ENCODE measurements around the gene BEX2. TPM values are rescaled to one million over a fixed set of nuclear protein-coding genes. Genes with fewer than 3 reads are reported as not detected.

Gene BEX2
- total RNA-seq = 1.3 and 1.5 TPM in 2 replicates

GRCh38 chrX:103310555-103311398 lies at the start of gene BEX2:
Gene BEX2, minus strand, starts transcription at chrX:103310990. Its CDS starts 1,014 bp downstream, at chrX:103309976.

GRCh38 chrX:103356130-103356798 lies 45.5 kb upstream of the BEX2 start, which contains the start of gene TCEAL9:
Gene TCEAL9, plus strand, starts transcription at chrX:103356506. Its CDS starts 1,179 bp downstream, at chrX:103357685.

GRCh38 chrX:103329991-103330390 lies 19.2 kb upstream of the BEX2 start, which contains the start of gene TCEAL7:
Gene TCEAL7, plus strand, starts transcription at chrX:103330239. Its CDS starts 1,165 bp downstream, at chrX:103331404.

GRCh38 chrX:103276581-103277002 lies 34.2 kb downstream of the BEX2 start, which contains the start of gene TCEAL5:
Gene TCEAL5, minus strand, starts transcription at chrX:103276750. Its CDS starts 2,187 bp downstream, at chrX:103274563.

Other genes with a start within 250 kb of the BEX2 start
- 0.32 TPM in 1 of 2 replicates, not detected in the other for gene BEX1, start 246.8 kb downstream of the BEX2 start, total RNA-seq
- gene NXF3, start 217.8 kb downstream of the BEX2 start, total RNA-seq = not detected in 2 replicates
- 10.4 and 21.0 TPM in 2 replicates for gene BEX4, start 95.9 kb downstream of the BEX2 start, total RNA-seq
- gene TCEAL8, start 55.8 kb downstream of the BEX2 start, total RNA-seq = 58.8 and 63.6 TPM in 2 replicates
- gene TCEAL5, start 34.2 kb downstream of the BEX2 start, total RNA-seq = not detected in 2 replicates
- 0.88 and 2.8 TPM in 2 replicates for gene TCEAL7, start 19.2 kb upstream of the BEX2 start, total RNA-seq
- 61.4 and 90.8 TPM in 2 replicates for gene TCEAL9, start 45.5 kb upstream of the BEX2 start, total RNA-seq
- gene BEX3, start 65.5 kb upstream of the BEX2 start, total RNA-seq = 177 and 284 TPM in 2 replicates
- 0.13 TPM in 1 of 2 replicates, not detected in the other for gene RAB40A, start 208.5 kb upstream of the BEX2 start, total RNA-seq